GM21529 (cell line): ENCODE results near the gene METTL13.
"Not testable (repeated sequence)": the region's sequence is repeated elsewhere in the genome, so short reads cannot be mapped to it uniquely, and the experiment has no call there.

ENCODE experiments used
- ATAC-seq: cut with Tn5 transposase; IDR thresholded peaks from one replicate; pipeline ENCODE4 v1.9.1; 2021; ENCODE audit not compliant: unreplicated experiment

The METTL13 gene

DNA sequence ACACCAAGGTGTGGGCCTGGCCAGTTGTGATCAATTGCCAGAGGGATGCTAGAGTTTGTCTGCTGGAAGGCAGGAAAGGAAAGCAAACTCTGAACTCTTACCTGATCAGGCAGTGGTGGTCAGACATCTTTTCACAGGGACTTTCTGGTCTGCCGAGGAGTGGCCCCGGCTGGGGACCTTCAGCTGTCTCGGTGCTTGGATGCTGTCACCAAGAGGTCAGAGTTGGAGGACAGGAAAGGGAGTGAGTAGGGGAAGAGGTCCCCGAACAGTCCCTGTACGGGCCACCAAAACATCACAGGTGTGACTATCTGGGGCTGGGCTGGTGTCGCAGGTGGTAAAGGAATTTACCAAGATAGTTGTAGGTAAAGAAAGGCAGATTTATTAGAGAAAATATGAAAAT, 17.7 kb upstream of the METTL13 start:
- no peak for ATAC-seq

GRCh38 chr1:171769171-171769570, 12.3 kb upstream of the METTL13 start:
- no peak for ATAC-seq

DNA sequence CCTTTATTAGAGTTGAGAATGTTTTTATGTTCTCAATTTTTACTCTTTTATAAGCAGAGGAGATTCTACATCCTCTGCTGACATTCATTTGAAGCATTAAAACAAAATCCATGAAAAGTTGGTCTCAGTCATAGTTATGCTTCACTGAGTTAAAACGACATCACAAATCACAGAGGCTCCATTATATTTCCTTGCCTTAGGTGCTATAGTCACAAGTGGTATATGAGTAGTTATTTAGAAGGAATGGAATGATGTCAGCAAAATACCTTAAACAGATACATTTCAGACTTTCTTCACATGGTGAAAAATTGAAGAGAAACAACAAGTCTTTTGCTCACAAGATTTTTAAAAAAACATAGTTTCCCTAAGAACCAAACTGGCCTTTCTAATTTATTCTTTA, 11.7 kb upstream of the METTL13 start:
- ATAC-seq: no peak

- peak; percentile 70 for ATAC-seq
Measured at GRCh38 chr1:171772312-171772711, 9.1 kb upstream of the METTL13 start.

- no peak for ATAC-seq
Measured at GRCh38 chr1:171780583-171781175, 781 bp upstream of the METTL13 start.

GRCh38 chr1:171783816-171784530, 2.5 kb downstream of the METTL13 start:
- no peak for ATAC-seq

DNA sequence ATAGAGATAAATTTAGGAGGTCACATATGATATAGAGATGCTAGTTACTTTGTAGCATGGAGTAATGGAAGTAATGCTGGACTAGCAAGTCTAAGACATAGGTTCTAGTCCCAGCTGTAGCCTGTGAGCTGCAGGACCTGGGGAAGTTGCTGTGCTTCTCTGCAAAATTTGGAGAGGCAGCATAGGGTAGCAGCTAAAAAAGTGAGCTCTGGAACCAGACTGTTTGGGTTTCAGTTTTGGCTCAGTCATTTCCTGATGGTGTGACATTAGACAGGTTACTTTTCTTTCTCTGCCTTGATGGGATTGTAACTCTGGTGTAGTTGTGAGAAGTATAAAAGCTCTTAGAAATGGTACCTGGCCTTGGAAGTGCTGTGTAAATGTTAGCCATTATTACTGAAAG, 3.3 kb downstream of the METTL13 start:
- peak; percentile 29 for ATAC-seq

- no peak for ATAC-seq
Measured at GRCh38 chr1:171785766-171786165, 4.3 kb downstream of the METTL13 start.

DNA sequence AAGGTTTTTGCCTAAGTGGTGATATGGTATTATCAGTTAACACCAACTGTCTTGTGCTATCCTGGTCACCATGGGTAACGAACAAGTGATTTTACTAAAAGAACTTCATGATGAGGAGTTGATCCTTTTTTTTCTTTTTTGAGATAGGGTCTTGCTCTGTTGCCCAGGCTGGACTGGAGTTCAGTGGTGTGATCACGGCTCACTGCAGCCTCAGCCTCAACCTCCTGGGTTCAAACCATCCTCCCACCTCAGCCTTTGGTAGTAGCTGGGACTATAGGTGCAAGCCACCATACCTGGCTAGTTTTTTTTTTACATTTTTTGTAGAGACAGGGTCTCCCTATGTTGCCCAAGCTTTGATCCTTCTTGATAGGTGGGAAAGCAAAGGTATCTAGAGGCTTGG, 5.1 kb downstream of the METTL13 start:
- ATAC-seq: no peak

GRCh38 chr1:171787686-171788480, 6.4 kb downstream of the METTL13 start:
- no peak for ATAC-seq

DNA sequence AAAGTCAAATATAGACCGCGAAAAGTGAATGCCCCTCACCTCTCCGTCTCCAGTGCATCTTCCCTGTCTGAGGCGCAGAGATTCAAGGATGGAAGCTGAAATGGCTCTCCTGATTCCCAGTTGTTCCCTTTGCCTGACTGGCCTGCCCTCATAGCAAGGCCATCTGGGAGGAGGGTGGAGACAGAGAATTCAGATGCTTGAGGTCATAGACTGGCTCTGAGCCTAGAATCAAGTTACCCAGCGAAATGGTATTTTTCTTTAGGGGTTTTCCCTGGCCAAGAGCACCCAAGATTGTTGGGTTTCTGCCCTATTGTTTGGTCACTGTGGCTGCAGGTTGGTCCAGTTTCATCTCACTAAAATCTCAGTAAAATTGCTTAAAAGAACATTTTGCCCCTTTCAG, 7.2 kb downstream of the METTL13 start:
- ATAC-seq: no peak

- no peak for ATAC-seq
Measured at GRCh38 chr1:171790318-171790717, 8.9 kb downstream of the METTL13 start.

DNA sequence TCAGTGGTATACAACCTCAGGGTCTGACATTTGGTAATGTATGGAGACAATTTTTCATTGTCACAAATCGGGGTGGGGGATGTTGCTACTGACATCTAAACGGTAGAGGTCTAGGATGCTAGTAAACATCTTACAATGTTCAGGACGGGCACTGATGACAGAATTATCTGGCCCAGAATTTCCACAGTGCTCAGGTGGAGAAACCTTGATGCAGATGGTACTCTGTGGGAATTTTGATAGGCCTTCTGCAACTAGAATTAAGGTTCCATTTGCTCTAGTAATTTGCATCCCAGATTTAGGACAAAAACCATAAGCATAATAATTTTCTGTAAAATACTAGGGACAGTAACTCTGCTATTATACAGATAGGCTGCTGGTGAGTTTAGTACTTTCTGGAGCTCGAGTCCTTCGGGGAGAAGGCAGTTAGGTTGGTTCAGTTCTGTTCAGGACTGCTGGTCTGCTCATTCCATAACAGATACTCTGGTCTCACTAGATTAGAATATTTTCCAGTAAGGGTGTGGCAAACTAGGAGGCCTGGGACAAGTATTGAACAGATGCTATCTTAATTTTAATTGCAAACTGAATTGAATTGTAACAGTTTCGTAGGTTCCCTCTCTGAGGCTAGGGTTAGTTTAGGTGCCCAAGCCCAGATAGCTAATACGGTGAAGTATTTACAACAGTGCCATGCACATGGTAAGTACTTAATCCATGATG, 11.4 kb downstream of the METTL13 start:
- no peak for ATAC-seq

- ATAC-seq: no peak
Measured at GRCh38 chr1:171793636-171794035, 12.2 kb downstream of the METTL13 start.

DNA sequence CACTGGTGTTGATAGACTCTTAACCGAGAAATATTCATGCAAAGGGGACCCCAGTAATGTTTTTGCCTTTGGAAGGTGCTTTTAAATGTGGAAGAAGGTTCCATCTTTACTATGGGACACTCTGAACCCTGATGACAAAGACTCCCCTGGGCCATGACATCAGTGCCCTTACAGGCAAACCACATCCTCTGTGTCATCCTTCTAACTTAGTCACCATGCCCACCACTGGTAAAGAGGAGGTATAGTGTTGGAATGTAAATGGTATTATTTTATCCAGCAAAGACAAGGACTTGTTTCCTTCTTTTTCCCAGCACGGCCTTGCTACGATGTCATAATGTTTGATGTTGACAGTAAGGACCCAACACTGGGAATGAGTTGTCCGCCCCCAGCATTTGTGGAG, 12.6 kb downstream of the METTL13 start:
- no peak for ATAC-seq

GRCh38 chr1:171796592-171796991, 15.1 kb downstream of the METTL13 start:
- no peak for ATAC-seq

GRCh38 chr1:171798311-171798710, 16.9 kb downstream of the METTL13 start:
- no peak for ATAC-seq

DNA sequence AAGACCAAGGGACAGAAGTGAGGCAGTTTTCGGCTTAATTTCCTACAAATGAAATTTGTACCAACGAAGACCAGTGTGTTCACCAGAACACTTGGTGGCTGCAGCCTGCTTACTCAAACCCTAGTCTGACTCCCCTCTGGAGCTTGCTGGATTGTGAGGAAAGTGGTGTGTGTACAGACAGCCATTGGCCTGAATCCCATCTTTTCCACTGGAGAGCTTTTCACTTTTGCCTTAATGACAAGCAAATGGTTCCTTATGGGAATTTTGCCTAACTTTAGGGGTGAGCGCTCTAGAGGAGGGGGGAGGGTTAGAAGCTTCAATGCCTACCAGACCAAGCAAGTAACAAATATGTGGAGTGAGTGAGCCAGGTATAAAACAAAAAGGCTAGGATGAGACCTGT, 17.3 kb downstream of the METTL13 start:
- no peak for ATAC-seq

GRCh38 chr1:171799166-171799565, 17.7 kb downstream of the METTL13 start:
- ATAC-seq: no peak

GRCh38 chr1:171799698-171800097, 18.2 kb downstream of the METTL13 start:
- ATAC-seq: not testable (repeated sequence)

DNA sequence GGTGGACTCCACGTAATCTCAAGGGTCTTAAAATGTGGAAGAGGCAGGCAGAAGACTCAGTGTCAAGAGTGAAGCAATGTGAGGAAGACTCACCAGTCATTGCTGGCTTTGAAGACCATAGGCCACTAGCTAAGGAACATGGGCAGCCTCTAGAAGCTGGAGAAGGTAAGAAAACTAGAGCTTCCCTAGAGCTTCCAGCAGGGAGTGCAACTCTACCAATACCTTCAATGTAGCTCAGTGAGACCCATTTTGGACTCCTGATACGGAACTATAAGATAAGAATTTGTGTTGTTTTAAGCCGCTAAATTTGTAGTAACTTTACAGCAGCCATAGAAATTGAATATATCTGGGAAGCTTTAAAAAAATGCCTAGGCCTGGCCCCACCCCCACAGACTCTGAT, 18.9 kb downstream of the METTL13 start:
- ATAC-seq: no peak
